ENCODE data around the gene BLID.

DNA sequence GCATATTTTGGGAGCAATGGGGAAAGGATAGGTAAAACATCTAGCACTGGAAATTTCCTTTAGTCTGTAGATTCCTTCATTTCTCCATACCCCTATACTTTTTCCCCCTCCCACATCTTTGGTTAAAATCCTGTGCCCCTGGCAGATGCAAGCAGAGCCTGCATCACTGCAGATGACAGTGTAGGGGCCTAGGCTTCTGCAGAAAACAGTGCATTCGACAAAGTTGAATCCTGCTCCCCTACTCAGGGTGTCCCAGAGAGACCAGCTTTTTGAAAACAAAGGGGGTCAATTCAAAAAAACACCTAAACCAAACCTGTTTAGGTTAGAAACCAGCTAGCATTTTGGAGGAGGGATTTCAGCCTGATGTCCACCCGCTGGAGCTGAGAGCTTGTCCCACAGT lies 43.8 kb upstream of the BLID start:
- TF ChIP-seq, protein P1, sequence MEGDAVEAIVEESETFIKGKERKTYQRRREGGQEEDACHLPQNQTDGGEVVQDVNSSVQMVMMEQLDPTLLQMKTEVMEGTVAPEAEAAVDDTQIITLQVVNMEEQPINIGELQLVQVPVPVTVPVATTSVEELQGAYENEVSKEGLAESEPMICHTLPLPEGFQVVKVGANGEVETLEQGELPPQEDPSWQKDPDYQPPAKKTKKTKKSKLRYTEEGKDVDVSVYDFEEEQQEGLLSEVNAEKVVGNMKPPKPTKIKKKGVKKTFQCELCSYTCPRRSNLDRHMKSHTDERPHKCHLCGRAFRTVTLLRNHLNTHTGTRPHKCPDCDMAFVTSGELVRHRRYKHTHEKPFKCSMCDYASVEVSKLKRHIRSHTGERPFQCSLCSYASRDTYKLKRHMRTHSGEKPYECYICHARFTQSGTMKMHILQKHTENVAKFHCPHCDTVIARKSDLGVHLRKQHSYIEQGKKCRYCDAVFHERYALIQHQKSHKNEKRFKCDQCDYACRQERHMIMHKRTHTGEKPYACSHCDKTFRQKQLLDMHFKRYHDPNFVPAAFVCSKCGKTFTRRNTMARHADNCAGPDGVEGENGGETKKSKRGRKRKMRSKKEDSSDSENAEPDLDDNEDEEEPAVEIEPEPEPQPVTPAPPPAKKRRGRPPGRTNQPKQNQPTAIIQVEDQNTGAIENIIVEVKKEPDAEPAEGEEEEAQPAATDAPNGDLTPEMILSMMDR (IDR thresholded peaks at IDR 0.05): no peak
- TF ChIP-seq EP300 (IDR thresholded peaks at IDR 0.05): no peak
- no peak for TF ChIP-seq POLR2AphosphoS5 (IDR thresholded peaks at IDR 0.05)

Measured in suprapubic skin (tissue), 4 donors.